Esophagus squamous epithelium (tissue), 5 donors: ENCODE data around the gene GP5. TPM values are rescaled to one million over a fixed set of nuclear protein-coding genes. Genes with fewer than 3 reads are reported as not detected.

Experiments
- DNase-seq: peaks from one replicate; lab custom pipeline; 2025; lab: John Stamatoyannopoulos, UW
- H3K27ac ChIP-seq, 4 donors: fragments of 200-600 bp; sonication (generic); one replicate each; pipeline ENCODE4 v1.5.1; 2016 to 2019; ENCODE audit warnings: mild to moderate bottlenecking in 1 of 4
- H3K27me3 ChIP-seq, 4 donors: fragments of 200-600 bp; sonication (generic); 1 replicate in 3 of 4; 2 replicates in 1 of 4; pipeline versions ENCODE4 v1.5.1 to v1.6.0; 2017 to 2021; ENCODE audit warnings: antibody characterized with exemption in 1 of 4
- H3K36me3 ChIP-seq, 3 donors: fragments of 200-600 bp; sonication (generic); one replicate each; pipeline ENCODE4 v1.5.1; 2016 to 2019
- H3K4me1 ChIP-seq, 3 donors: fragments of 200-600 bp; sonication (generic); one replicate each; pipeline ENCODE4 v1.5.1; 2017 to 2019
- H3K4me3 ChIP-seq, 4 donors: fragments of 200-600 bp; sonication (generic); 1 replicate in 3 of 4; 2 replicates in 1 of 4; pipeline ENCODE4 v1.5.1; 2016 to 2019; ENCODE audit warnings: mild to moderate bottlenecking in 2 of 4, moderate library complexity in 1 of 4
- H3K9me3 ChIP-seq, 3 donors: fragments of 200-600 bp; sonication (generic); one replicate each; pipeline ENCODE4 v1.5.1; 2016 to 2019
- POLR2A ChIP-seq, 4 donors: fragments of 450-650 bp; IDR thresholded peaks; one replicate each; pipeline ENCODE4 v1.6.1; 2017; ENCODE audit warnings: antibody characterized with exemption in 4 of 4, mild to moderate bottlenecking in 4 of 4, moderate library complexity in 3 of 4
- WGBS, 2 donors: methylation state at CpG; one replicate each; pipeline ENCODE4 v1.1.5; 2018; 5-methylcytosine and 5-hydroxymethylcytosine counted together
- intact Hi-C: fragments of 100-400 bp; cut with DNase I; formaldehyde crosslinking; loops from one replicate; pipeline ENCODE4 v1.15.0; 2022
- total RNA-seq, 4 donors: library from RNA; depleted of rRNA; stranded (reverse); fragments of >200 nt; gene quantifications; one replicate each; pipeline ENCODE4 v1.1.0, GENCODE V29; 2016
- TF ChIP-seq, protein P1 (sequence below), 6 experiments: fragments of 450-650 bp in 4 of 6; fragments of 200-600 bp in 2 of 6; sonication (generic) in 2 of 6; IDR thresholded peaks; one replicate each; pipeline ENCODE4 v1.5.1; 2016 to 2019; ENCODE audit warnings: antibody characterized with exemption in 6 of 6, mild to moderate bottlenecking in 4 of 6, moderate library complexity in 4 of 6
- donor health status: DM: yes; HTN: yes; CAD: no.

Gene GP5
- total RNA-seq, 4 donors from 2014 or later, result 0.38 TPM; not detected in 3

DNA sequence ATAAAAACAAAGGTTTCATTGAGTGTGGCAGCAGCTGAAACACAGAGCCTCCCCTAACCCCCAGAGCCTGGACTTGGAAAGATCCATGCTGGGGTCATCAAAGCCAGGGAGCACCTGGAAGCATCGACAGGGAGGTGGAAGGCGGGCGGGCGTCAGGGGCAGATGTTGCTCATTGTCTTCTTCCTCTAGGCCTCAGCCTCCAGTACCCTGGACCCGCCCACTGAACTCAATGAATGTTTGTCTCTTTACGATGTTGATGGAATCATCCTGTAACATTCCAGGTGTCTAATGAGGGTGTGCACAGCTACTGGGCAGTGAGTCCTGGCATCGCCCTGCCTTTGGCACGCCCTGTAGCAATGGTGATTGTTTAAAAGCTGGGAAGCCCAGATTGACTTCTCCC, 9.8 kb downstream of the GP5 start:
- no peaks in the 10 kb centered on the region for H3K4me1 ChIP-seq
- WGBS, 2 donors, result 86 to 91% methylated on average over 7 to 8 of the region's 8 CpGs
- H3K9me3 ChIP-seq, result peaks cover 0 to 10% (median 0%) of the 10 kb centered on the region in 3 donors
- peaks cover 0 to 42% (median 0%) of the 10 kb centered on the region in 4 donors for H3K27me3 ChIP-seq
- no peak overlapping the region for H3K4me3 ChIP-seq
- no peak for DNase-seq
- TF ChIP-seq, protein P1, sequence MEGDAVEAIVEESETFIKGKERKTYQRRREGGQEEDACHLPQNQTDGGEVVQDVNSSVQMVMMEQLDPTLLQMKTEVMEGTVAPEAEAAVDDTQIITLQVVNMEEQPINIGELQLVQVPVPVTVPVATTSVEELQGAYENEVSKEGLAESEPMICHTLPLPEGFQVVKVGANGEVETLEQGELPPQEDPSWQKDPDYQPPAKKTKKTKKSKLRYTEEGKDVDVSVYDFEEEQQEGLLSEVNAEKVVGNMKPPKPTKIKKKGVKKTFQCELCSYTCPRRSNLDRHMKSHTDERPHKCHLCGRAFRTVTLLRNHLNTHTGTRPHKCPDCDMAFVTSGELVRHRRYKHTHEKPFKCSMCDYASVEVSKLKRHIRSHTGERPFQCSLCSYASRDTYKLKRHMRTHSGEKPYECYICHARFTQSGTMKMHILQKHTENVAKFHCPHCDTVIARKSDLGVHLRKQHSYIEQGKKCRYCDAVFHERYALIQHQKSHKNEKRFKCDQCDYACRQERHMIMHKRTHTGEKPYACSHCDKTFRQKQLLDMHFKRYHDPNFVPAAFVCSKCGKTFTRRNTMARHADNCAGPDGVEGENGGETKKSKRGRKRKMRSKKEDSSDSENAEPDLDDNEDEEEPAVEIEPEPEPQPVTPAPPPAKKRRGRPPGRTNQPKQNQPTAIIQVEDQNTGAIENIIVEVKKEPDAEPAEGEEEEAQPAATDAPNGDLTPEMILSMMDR (IDR thresholded peaks at IDR 0.05), result no peak
- intact Hi-C loops, result no loop called here
- H3K27ac ChIP-seq, result no peak overlapping the region
- H3K36me3 ChIP-seq, result no peaks in the 10 kb centered on the region

DNA sequence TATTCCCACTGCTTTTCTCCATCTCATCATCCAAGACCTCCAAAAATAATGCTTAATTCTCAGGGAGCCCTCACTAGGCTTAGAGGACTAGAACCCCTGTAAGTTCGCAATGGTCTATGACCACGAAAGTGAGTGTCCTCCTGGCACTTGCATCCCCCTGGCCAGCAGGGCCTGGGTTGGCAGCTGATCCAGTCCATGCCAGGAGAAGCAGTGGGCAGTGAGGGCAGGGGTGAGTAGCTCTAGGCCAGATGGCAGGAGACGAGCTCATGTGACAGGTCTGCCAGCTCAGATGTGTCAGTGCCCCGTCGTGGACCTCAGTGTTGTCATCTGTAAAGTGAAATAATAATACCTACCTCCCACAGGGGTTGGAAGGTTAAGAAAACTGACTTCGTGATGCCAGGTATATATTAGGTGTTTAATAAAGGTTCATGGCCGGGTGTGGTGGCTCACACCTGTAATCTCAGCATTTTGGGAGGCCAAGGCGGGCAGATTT, 11.1 kb downstream of the GP5 start:
- TF ChIP-seq, protein P1 (IDR thresholded peaks at IDR 0.05), result no peak
- no peak for TF ChIP-seq POLR2A (IDR thresholded peaks at IDR 0.05)
- intact Hi-C loops, result no loop called here
- WGBS, 2 donors, result 83 to 89% methylated on average over 7 to 8 of the region's 8 CpGs

DNA sequence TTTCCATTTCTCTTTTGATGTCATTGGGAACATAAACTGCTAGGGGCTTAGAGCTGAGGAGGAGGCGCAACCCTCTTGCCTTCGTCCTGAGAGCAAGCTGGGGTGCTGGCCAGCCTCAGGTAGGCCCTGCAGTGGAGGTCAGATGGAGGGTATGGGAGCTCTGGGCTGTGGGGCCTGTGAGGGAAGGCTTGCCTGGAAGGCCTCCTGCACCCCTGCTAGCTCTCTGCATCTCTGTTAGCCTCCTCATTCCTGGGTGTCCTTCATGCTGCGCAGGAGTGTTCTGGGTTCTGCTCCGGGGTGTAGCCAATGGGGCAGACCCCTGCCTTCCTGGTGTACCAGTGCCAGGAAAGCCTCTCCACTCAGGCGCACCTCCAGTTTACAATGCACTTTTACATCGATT, 11.8 kb downstream of the GP5 start:
- H3K4me3 ChIP-seq, result no peak overlapping the region
- no peaks in the 10 kb centered on the region for H3K4me1 ChIP-seq
- 92 to 100% methylated on average over 4 to 5 of the region's 6 CpGs for whole genome bisulfite sequencing, 2 donors
- no peak for TF ChIP-seq POLR2A (IDR thresholded peaks at IDR 0.05)
- TF ChIP-seq, protein P1 (IDR thresholded peaks at IDR 0.05), result no peak
- no peaks in the 10 kb centered on the region for H3K36me3 ChIP-seq
- peaks cover 0 to 10% (median 0%) of the 10 kb centered on the region in 3 donors for H3K9me3 ChIP-seq
- no peak overlapping the region for H3K27ac ChIP-seq
- intact Hi-C loops, result no loop called here
- no peak for DNase-seq
- peaks cover 0 to 43% (median 0%) of the 10 kb centered on the region in 4 donors for H3K27me3 ChIP-seq

More for the DNA sequence above, 11.1 kb downstream of the GP5 start:
- Histone ChIP-seq H3K27ac (no peak overlapping the region), H3K9me3 (peaks cover 0 to 10% (median 0%) of the 10 kb centered on the region in 3 donors), H3K36me3 (no peaks in the 10 kb centered on the region), H3K4me1 (no peaks in the 10 kb centered on the region), H3K27me3 (peaks cover 0 to 47% (median 0%) of the 10 kb centered on the region in 4 donors), H3K4me3 (no peak overlapping the region)
- no peak for DNase-seq

DNA sequence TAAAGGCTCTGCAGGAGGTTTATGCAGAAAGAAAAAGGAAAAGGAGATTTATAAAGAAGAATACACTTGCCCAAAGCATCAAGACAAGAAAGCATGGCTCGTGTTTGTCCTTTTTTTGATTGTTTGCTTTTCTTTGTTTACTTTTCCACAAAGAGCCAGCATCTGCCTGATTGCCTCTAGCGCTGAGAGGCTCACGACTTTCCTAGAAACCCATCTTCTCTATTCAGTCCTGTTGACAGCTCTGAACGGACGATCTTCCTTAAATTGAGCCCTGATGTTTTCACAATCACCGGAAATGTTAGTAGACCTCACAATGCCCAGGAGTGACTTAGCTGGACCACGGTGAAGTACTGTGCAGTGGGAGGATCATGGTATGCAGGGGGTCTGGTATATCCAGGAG, 12.4 kb downstream of the GP5 start:
- Histone ChIP-seq H3K36me3 (no peaks in the 10 kb centered on the region), H3K27me3 (peaks cover 0 to 42% (median 0%) of the 10 kb centered on the region in 4 donors), H3K4me1 (no peaks in the 10 kb centered on the region), H3K9me3 (peaks cover 0 to 10% (median 0%) of the 10 kb centered on the region in 3 donors), H3K27ac (no peak overlapping the region), H3K4me3 (no peak overlapping the region)
- WGBS, 2 donors, result 27 to 34% methylated on average over 7 of the region's 7 CpGs
- intact Hi-C loops, result no loop called here
- DNase-seq, result no peak
- TF ChIP-seq, protein P1 (IDR thresholded peaks at IDR 0.05), result no peak
- no peak for TF ChIP-seq POLR2A (IDR thresholded peaks at IDR 0.05)

DNA sequence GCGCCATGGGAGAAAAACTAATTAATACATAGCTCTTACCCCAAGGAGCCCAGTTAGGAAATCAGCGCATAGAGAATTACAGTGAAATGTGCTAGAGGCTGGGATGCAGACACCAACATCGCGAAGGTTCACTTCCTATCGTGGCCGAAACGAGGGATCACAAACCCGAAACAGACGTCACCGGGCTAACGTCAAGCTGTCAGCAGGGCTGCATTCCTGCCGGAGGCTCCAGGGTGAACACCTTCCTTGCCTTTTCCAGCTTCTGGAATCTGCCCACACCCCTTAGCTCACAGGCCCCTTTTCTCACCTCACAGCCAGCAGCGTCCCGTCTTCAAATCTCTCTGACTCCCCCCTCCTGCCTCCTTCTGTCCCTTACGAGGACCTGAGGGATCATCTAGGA, 13.0 kb downstream of the GP5 start:
- TF ChIP-seq POLR2A (IDR thresholded peaks at IDR 0.05), result no peak
- TF ChIP-seq, protein P1 (IDR thresholded peaks at IDR 0.05), result no peak
- intact Hi-C loops, result no loop called here
- Histone ChIP-seq H3K4me1 (no peaks in the 10 kb centered on the region), H3K4me3 (no peak overlapping the region), H3K27me3 (peaks cover 0 to 48% (median 0%) of the 10 kb centered on the region in 4 donors), H3K36me3 (no peaks in the 10 kb centered on the region), H3K27ac (no peak overlapping the region), H3K9me3 (peaks cover 0 to 4% (median 0%) of the 10 kb centered on the region in 3 donors)
- no peak for DNase-seq
- 77 to 84% methylated on average over 15 of the region's 15 CpGs for WGBS, 2 donors
